GM21381 (cell line): ENCODE results near the gene TBX4.

Source experiments
- ATAC-seq: cut with Tn5 transposase; IDR thresholded peaks from one replicate; pipeline ENCODE4 v1.9.1; 2021; ENCODE audit warnings: mild to moderate bottlenecking, moderate library complexity; ENCODE audit not compliant: unreplicated experiment

The TBX4 gene

DNA sequence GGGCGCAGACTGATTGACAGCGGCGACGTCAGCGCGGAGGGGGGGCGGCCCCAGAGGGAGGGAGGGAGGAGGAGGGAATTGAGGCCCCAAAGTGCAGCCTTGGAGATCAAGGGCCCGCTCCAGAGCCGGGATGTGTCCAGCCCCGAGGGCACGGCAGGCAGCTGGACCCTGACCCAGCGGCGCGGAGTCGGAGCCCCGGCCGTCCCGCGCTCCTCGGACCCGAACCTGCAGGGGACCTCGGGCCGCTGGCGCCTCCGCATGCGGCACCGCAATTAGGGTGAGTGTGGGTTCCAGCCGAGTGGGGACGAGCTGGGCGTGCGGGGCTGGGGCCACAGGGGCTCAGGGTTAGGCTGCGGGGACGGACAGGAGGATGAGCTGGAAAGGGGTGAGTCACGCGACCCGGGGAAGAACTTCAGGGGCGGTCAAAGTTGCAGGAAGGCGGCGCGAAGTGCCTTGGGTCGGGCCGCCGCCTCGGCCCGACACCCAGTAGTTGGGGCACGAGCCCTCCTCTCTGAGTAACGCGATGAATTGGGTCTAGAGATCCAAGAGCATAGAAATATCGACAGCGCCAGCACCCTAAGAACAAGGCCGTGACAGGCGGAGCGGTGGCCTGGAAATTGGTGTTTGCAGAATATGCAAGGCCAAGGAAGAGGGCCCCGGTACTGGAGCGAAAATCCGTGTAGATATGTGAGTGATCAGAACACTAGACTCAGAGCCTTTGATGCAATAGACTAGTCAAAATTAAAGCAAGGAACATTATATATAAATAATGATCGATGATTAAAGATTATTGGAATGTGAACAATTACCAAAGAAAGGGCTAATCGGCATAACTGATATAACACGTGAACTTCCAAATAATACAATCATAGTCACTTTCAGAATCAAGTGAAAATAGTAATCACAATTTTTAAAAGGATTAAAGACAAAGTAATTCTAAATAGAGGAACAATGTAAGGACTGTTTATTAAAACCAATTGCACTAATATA is at the start of gene TBX4:
Gene TBX4, plus strand, starts transcription at position 122 of the 990 bp plus-strand sequence. CDS start 4,069 bp downstream, outside the sequence.
- ATAC-seq, result no peak

GRCh38 chr17:61402978-61403800 is 49.0 kb upstream of the TBX4 start:
- no peak for ATAC-seq

DNA sequence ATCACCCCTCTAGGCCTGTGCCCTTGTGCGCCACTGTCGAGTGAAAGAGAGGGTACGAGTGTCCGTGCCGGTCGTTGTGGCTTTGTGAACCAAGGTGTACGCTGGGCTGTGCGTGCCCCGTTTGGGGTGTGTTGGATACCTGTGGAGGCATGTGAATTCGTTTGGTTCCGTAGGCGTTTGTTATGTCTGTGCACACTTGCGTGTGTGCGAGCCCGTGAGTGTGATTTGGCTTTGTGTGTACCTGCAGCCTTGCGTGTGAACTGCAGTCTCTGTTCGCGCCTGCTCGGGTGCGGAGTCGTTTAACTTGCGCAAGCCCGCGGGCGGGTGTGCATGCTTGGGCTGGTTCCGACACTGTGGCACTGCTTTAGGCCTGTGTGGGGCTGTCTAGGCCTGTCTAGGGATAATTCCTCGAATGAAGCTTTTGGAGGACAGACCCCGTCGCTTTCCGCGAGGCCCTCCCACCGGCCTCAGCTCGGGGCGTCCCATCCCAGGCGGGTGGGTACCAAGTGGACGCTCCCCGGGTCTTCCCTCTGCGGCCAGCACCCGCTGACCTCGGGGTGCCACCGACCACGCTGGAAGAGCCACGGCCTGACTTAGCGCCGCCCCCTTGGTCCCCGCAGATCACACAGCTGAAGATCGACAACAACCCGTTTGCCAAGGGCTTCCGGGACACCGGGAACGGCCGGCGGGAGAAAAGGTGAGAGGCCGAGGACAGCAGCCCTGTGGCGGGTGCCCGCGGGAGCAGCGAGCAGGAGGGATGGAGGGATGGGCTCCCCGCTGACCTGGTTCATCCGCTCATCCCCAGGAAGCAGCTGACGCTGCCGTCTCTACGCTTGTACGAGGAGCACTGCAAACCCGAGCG is 48.2 kb upstream of the TBX4 start:
- no peak for ATAC-seq

DNA sequence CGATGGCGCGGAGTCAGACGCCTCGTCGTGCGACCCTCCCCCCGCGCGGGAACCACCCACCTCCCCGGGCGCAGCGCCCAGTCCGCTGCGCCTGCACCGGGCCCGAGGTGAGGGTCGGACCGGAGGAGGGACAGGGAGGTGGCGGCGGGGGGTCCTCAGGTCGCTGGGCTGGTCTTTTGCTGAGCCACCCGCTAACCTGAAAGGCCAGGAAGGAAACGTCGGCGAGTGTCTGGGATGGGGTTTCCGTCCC is 47.6 kb upstream of the TBX4 start:
- no peak for ATAC-seq

- ATAC-seq, result no peak
These were observed 47.1 kb upstream of the TBX4 start for GRCh38 chr17:61404913-61405685.

DNA sequence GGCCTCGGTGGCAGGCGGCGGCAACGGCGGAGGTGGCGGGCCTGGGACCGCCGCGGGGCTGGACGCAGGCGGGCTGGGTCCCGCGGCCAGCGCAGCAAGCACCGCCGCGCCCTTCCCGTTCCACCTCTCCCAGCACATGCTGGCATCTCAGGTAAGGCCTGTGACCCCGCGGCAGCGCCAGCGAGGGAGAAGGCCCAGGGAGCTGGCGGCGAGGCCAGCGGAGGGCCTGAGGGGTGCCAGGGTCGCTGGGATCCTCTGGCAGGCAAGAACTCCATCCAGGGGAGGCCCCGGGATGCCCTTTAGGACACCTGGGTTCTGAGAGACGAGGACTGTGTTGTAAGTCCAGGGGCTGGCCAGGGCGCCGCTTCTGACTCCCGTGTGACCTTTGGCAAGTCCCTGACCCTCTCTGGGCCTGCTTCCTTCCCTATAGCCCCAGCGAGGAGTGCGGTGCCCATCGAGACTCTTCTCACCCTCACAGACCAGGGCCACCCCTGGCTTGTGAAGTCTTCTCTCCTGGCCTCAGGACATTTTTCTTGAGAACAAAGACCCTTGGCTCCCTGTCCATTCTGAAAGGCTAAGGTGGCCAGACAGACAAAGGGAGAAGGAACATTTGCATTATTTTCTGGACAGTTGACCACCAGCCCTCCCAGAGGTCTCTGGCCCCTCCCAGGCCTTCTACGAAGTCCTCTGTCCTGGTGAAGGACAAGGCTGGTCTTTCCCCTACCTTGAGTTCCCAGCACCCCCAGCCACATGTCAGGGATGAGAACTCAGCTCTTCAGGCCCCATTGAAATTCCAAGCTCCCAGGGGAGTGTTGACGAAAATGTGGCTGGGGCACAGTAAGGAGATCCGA is 46.3 kb upstream of the TBX4 start:
- no peak for ATAC-seq

- ATAC-seq, result no peak
These were observed 45.7 kb upstream of the TBX4 start for GRCh38 chr17:61406537-61406845.

DNA sequence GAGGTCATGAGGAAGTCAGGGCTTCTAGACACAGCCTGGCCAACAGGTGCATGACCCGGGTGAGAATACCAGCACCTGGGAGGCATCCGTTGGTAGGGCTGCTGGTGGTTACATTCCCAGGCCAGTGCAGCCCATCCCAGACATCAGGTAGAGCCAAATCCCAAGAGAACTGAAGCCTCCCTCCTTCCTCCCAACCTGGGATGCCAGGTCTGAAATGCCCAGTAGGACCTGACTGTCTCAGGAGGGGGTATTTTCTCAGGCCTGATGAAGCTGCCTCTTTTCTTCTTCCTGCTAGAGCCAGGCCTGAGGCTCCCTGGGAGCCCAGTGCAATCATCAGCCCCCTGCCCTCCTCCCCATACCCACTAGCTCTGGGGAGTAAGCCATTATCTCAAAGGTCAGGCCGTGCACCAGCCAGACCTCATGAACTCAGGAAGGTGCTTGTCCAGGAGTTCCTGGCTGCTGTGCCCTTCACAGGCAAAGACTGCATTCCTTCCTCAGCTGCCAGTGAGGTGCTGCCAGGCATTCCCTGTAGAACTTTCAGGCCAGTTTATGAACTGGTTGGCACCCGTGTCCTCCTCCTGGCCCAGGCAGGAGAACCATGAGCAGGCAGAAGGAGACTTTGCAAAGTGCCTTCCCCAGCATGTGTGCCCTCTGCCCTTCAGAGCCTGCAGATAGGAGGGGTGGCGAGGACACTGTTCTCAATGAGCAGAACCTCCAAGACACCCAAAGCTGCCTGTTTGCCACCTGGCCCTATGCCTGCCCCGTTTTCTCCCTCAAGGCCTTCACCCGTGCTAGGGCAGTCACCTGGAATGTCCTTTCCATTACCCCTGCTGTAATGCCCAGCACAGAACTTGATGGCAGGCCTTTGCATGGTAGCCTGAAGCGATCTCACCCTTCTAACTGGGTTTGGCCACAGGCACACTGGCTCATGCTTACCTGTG is 45.0 kb upstream of the TBX4 start:
- no peak for ATAC-seq

- no peak for ATAC-seq
These were observed 43.8 kb upstream of the TBX4 start for GRCh38 chr17:61408151-61409041.

GRCh38 chr17:61409301-61410112 is 42.7 kb upstream of the TBX4 start:
- no peak for ATAC-seq

DNA sequence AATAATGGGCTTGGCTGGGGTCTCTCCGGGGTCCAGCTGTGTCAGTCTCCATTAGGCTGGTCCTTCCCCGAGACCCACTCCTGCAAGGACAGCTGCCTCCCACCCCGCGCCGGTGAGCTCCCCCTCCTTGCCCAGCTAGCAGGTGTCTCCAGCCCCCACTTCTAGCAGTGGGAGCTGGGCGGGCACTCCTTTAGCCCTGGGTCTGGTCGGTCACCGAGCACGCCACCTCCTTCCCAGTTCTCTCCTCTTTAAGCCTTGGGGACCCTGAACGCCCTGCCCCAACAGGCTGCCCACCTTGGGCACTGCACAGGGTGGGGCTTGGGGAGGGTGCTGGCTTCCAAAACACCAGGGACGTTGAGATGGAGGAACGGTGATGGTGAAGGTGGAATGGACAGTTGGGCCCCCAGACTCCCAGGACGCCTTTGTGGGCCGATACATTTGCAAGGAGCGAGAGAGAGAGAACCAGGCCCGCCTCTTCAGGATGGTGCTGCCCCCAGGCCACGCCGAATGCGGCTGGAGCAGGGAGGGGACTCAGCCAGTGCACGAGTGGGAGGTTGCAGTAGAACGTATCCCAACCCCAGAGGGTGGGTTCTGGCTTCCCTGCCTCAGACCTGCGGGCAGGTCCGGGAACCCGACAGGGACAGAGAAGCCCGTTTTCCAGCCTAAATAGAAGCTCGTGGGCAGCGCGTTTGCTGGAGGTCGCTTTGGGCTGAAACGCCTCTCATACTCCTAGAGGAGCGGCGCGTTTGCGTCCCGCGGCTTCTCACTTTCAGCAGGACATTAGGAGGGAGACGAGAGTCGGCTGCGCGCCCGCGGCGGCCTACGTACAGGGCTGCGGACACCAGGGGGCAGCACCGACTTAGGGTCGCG is 41.8 kb upstream of the TBX4 start:
- no peak for ATAC-seq

- ATAC-seq, result no peak
These were observed 41.3 kb upstream of the TBX4 start for GRCh38 chr17:61411011-61411260.

DNA sequence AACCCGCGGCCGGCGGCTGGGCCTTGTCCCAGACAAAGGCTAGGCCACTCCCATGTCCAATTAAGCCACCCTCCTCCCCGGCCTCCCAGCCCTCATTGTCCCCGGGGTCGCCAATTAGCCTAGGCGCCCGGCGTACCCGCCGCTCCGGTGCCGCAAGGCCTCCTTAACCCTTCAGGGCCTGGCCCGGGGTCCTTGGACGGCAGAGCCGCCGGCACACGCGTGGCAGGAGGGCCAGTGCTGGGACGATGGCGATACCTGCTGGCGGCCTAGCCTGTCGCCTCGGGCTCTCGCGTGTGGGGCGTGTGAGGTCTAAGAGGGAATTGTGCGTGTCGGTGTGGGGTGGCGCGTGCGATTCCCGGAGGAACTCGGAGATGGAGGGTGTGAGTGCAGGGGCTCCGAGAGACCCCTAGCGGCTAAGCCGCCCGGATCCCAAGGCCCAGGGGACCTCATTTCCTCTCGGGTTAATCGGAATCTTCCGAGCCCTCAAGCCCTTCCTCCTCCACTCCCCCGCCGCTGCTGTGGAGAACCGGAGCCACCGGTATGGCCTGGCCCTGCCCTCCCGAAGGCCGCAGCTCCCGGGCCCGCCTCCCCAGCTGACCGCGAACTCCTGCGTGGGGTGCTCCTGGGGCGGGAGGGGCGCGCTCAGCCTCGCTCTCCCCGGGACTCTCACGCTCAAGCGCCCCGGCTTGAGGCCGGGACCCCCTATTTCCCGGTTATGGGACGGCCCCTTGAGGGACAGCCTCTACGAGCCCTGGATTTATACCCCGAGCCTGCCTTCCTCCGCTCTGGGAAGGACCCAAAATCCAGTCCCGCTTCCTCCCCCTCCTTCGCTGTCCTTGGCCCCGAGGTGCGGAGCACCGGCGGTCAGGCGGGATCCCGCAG is 40.7 kb upstream of the TBX4 start:
- ATAC-seq, result peak; percentile 6

GRCh38 chr17:61412143-61412859 is 39.9 kb upstream of the TBX4 start:
- peak; percentile 64 for ATAC-seq
